Measurements from ENCODE around the gene SLC6A7.

SLC6A7 gene

GRCh38 chr5:150195736-150196485 is 6.0 kb downstream of the SLC6A7 start:
- peak; percentile 61 to 83 for DNase-seq

- no peak for DNase-seq
These were observed 6.7 kb downstream of the SLC6A7 start for GRCh38 chr5:150196514-150196913.

DNA sequence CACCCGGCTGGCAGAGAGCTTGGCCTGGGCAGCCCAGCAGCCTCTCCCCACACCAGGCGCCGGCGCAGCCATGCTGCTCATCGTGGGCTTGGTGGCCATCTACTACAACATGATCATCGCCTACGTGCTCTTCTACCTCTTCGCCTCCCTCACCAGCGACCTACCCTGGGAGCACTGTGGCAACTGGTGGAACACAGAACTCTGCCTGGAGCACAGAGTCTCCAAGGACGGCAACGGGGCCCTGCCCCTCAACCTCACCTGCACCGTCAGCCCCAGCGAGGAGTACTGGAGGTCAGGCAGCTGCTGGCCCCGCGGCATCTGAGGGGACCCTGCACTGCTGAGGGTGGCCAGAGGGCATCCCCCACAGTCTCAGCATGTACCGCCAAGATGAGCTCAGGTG is 7.1 kb downstream of the SLC6A7 start:
- DNase-seq: no peak

- DNase-seq: no peak
These were observed 7.6 kb downstream of the SLC6A7 start for GRCh38 chr5:150197476-150197875.

DNA sequence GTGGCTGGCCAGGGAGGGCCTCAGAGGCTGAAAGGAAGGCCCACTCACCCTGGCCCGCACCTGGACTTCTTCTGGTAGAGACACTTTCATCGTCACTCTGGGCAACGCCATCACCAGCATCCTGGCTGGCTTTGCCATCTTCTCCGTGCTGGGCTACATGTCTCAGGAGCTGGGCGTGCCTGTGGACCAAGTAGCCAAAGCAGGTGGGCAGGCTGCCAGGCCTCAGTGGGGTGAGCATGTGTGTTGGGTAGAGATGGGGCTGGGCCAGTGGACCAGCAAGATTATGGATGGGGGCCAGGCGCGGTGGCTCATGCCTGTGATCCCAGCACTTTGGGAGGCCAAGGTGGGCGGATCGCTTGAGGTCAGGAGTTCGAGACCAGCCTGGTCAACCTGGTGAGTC is 12.6 kb downstream of the SLC6A7 start:
- no peak for DNase-seq

- DNase-seq: no peak
These were observed 14.1 kb downstream of the SLC6A7 start for GRCh38 chr5:150203832-150204589.

DNA sequence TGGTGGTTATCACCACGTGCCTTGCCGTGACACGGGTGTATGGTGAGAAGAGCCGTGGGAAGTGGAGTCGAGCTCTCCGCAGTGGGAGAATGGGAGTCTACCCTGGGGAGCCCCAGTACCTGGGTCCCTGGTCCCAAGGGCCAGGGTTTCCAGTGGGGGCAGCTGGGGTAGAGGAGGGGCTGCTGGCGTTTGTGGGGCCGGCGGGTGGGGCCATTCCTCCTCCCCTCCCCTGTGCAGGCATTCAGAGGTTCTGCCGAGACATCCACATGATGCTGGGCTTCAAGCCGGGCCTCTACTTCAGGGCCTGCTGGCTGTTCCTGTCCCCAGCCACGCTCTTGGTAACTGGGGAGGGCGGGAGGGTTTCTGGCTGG is 14.7 kb downstream of the SLC6A7 start:
- DNase-seq: no peak

DNA sequence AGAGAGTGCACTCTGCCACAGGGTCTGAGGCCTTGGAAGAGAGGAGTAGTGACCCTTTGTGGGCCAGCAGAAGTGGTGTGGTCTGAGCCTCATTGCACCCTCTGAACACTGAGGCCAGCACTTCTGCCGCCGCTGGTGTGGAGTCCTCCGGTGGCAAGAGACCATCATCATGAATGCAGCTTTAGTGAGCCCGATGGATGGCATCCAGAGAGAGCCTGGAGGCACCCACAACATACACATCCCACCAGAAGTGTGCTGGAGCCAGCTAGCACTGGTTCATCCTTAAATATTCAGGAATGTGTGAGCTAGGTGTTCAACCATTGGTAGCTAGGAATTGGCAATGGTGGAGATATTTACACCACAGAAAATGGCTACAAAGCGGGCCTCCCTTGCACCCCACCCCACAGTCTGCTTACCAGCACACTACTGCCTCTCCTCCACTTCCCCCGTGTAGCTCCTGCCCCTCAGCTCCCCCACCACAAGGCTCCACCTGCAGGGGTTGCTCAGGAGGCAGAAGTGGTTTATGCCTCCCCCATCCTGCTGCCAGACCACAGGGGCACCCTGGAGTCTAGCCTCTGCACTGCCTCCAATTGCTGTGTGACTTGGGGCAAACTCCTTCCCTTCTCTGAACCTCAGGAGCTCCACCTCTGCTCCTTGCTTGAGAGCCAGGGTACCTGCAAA is 16.4 kb downstream of the SLC6A7 start:
- no peak for DNase-seq

- DNase-seq: no peak
These were observed 16.9 kb downstream of the SLC6A7 start for GRCh38 chr5:150206779-150207115.

- no peak for DNase-seq
These were observed 18.6 kb downstream of the SLC6A7 start for GRCh38 chr5:150208187-150209098.

DNA sequence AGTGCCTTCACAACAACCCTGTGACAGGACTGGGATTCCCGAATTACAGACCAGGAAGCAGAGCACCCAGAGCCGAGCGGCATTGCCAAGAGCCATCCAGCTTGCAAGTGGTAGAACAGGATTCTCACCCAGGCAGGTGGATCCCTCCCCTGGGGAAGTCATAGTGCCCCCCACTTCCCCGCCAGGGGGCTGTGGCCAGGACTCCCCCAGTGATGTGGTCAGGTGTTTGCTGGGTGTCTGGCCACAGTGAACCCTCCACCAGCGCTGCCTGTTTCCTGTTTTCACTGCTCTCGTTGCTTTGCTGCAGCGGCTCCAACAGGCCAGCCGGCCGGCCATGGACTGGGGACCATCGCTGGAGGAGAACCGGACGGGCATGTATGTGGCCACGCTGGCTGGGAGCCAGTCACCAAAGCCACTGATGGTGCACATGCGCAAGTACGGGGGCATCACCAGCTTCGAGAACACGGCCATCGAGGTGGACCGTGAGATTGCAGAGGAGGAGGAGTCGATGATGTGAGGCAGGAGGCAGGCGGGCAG is 19.3 kb downstream of the SLC6A7 start:
- peak; percentile 31 to 74 for DNase-seq

- DNase-seq: no peak
These were observed 20.8 kb downstream of the SLC6A7 start for GRCh38 chr5:150210644-150211043.

DNA sequence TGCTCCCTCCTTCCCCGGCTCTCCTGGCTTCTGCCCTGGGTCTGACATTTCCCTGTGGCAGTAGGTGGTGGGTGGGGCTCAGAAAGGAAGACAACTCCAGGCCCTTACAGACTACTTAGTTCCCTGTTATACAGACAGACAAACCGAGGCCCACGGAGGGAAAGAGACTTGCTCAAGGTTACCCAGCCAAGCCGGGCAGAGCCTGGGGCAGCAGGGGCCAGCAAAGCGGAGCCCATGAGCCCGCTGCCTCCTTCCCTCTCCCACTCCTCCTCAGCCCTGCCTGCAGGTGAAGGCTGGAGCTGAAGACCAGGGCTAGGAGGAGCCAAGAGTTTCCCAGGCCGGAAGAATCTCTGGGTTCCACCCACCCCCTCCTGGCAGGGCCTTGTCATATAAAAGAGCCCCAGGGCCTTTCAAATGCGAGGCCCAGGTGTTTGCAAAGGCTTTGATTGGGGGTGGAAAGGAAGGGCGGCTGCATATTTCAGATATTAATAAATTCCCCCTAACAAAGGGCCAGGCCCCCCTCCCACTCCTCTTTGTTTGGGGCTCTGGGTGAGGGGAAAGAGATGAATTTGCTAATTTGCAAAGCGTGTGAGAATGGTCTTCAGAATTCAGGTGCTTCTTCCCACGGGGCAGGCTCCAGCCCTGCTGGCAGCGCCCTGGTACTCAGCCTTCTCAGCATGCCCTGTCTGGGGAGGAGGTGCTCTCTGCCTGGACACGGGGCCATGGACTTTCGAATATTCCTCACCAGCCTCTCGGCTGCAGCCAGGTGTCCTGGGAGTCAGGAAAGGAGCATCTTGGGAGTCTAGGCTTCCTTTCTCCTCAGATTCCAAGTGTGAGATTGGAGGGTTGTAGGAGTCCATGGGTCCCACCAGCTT is 21.5 kb downstream of the SLC6A7 start:
- DNase-seq: peak in 1 of 2 donors; percentile 50

GRCh38 chr5:150213530-150213929 is 23.7 kb downstream of the SLC6A7 start:
- no peak for DNase-seq

DNA sequence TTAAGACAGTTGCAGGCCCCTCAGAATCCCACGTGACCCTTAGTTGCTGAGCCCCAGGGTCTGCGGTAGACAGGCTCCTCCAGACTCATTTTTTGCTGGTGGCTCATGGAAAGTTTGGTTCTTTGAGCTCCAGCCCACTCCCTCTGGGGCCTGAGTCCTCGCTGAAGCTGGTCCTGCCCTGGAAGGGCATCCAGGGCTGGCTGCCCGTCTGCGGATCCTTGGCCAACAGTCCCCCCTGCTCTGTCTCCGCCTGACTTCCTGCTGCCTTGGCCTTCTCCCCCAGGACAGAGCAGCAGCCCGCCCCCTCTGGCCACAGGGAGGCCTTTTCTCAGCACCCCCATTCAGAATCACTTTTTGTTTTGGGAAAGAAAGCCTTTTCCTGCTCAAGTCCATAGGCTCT is 24.4 kb downstream of the SLC6A7 start:
- DNase-seq: no peak

DNA sequence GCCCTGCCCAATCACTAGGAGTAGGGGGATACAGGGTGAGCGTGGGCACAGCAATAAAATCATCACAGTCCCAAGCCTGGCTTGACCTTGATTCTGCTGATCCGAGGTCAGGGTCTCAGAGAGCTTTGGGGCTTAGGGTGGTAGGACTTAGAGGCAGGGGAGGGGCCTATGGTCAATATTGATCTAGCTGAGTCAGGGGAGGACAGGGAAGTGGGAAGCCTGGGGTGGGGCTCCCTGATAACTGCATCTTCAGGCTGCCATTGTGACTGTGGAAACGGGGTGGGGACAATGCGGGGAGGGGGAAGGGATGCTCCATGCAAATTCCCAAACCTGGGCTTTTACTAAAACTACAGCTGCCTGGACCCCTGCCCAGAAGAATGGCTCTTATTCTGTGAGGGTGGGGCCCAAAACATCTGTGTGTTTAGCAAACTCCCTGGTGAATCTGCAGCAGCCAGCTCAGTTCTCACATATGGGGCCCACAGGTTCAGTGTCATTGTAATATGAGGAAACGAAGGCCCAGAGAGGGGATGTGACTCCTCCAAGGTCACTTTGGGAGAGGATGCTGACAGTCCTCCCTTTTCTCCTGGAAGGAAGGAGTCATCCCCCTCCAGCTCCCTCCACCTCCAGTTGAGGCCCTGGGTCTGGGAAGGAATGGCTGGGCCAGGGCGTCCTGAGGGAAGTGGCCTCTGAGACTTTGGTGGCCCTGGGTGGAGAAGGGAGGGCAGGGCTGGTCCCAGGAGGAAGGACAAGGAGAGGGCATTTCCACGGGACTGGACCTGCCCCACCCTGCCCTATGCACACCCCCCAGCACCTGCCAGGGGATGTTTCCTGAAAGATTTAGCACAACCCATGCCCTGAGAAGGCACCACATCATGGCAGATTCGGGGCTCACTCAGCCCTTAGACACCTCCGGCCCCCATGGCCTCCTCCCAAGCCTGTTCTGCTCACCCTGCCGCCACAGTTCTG is 26.4 kb downstream of the SLC6A7 start:
- DNase-seq: no peak

DNA sequence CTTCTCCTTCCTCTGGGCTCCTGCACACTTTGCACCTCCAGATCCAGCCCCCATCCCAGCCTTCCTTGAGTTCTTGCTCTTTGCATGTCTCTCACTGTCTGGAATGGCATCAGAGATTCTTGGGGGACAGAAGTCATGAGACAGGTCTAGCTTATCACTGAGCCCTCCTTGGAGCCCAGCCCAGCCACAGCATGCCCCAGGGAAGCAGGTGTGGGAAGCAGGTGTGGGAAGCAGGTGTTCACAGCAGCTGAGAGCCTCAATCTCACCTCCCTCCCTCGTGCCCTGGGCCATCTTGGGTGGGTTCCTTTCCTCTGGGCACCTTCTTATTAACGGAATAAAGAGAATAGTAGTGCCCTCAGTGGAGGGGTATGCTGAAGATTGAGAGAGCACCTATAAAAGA is 27.2 kb downstream of the SLC6A7 start:
- DNase-seq: no peak

DNA sequence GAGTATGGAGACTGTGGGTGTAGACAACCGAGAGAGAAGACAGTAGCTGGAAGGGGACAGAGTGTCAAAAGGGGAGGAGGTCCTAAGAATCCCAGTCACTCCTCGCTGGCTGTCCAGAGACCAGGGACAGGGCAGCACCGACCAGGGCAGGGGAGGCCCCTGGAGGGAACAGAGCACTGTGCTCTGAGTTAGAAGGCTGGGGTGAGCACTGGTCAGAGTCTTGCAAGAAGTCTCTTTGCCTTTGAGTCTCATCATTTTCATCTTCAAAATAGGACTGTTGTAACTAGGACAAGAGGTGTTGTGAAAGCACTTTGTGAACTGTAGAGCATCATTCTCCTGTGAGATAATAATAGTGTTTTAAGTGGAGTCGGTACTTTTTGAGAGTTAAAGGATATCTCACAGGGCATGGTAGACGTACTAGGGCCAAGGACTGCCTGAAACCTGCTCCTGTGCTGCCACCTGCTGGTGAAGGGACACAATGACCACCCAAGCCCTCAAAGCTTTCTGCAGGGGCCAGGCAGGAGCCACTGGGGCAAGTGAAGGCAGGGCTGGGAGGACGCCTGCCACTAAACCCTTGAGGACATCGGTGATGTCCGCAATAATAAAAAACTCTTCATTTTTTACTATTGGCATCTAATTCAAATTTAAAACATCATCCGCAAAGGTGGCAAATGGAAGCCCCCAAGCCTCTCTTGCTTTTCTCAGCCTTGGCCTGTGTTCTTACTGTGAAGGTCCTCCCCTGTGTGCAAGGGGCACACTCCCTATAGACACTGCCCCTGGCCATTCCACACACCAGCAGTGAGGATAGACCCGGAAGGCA is 28.2 kb downstream of the SLC6A7 start:
- DNase-seq: peak; percentile 85 to 88

DNA sequence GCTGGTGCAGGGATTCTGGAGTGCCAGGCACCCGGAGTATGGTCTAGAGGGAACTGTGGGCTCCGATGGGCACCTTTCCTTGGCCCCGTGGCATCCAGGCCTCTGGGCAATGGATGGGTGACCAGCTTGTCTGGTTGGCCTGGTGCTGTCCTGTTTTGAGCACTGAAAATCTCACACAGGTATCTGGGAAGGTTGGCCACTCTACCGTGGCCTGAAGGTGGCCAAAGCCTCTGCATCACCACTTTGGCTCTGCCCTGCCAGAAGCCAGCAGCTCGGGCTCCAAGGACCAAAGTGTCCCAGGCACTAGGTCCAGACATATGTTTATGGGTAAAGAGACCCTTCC is 28.8 kb downstream of the SLC6A7 start:
- DNase-seq: no peak

Measured in inflammatory macrophage (primary cell).